Inferior parietal cortex (tissue), 1 donor: Measurements from ENCODE around the gene SLC35E3.
"Not testable (repeated sequence)": the region's sequence is repeated elsewhere in the genome, so short reads cannot be mapped to it uniquely, and the experiment has no call there.

Experiments used
- DNase-seq: peaks from one replicate; pipeline ENCODE4 v3.0.0-alpha.2; 2016; ENCODE audit errors: extremely low spot score

SLC35E3 gene

DNA sequence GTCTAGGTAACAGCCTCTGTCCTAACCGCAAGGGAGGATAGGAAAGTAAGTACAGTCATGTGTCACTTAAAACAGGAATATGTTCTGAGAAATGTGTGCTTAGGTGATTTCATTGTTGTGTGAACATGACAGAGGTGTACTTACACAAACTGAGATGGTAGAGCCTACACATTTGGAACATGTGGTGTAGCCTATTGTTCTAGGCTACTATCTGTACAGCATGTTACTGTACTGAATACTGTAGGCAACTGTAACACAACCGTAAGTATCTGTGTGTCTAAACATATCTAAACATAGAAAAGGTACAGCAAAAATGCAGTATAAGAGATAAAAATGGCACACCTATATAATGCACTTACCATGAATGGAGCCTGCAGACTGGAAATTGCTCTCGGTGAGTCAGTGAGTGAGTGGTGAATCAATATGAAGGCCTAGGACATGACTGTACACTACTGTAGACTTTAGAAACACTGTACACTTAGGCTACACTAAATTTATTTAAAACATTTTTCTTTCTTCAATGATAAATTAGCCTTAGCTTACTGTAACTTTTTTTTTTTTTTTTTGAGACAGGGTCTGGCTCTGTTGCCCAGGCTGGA is 48.8 kb downstream of the SLC35E3 start:
- DNase-seq = no peak

DNA sequence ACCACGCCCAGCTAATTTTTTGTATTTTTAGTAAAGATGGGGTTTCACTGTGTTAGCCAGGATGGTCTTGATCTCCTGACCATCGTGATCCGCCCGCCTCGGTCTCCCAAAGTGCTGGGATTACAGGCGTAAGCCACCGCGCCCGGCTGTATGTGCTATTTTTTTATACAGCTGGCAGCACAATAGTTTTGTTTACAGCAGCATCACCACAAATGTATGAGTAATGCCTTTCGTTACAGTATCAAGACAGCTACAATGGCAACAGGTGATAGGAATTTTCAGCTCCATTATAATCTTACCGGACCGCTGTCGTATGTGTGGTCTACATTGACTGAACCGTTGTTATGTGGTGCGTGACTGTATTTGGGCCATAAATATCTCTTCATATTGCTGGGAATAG is 50.4 kb downstream of the SLC35E3 start:
- DNase-seq = no peak

DNA sequence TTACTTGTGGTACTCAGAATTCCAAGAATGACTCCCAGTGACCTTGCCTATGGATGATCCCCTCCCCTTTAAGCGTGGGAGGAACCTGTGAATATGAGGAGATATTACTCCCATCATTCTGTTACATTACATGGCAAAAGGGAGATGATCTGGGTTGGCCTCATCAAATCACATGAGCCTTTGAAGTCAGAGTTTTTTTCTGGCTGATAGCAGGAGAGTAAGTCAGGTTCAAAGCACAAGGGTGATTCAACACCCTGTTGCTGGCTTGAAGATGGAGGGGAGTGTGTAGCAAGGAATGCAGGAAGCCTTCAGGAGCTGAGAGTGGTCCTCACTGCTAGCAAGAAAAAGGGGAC is 52.9 kb downstream of the SLC35E3 start:
- DNase-seq = no peak

DNA sequence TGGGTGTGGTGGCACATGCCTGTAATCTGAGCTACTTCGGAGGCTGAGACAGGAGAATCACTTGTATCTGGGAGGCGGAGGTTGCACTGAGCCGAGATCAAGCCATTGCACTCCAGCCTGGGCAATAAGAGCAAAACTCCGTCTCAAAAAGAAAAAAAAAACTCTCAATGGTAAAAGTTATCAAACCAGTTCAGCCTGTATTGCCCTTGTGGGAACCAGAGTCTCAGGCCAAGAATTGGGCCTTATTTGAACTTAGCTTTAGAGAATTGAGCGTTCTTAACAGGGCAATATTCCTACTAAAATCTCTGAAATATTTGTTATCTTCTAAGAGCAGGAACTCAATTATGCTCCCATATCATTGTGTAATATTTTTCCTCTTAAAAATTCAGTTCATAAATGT is 54.3 kb downstream of the SLC35E3 start:
- no peak for DNase-seq

DNA sequence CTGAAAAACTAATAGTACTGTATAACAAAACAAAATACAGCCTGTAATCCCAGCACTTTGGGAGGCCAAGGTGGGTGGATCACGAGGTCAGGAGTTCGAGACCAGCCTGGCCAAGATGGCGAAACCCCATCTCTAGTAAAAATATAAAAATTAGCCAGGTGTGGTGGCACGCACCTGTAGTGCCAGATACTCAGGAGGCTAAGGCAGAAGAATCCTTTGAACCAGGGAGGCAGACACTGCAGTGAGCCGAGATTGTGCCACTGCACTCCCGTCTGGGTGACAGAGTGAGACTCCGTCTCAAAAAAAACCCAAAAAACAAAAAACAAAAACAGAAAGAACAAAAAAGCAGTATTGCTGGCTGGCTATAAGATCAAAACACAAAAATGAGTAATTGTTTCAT is 55.1 kb downstream of the SLC35E3 start:
- DNase-seq = not testable (repeated sequence)

DNA sequence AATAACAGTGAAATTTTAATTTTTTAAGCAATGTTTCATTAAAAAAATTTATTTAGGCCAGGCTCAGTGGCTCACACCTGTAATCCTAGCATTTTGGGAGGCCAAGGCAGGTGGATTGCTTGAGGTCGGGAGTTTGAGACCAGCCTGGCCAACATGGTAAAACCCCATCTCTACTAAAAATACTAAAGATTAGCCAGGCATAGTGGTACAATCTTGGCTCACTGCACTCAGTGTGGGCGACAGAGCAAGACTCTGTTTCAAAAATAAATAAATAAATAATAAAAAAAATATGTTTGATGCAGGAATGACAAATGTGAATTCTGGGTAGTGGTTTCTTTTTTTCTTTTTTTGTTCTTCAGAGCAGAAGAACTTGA is 56.4 kb downstream of the SLC35E3 start:
- not testable (repeated sequence) for DNase-seq

DNA sequence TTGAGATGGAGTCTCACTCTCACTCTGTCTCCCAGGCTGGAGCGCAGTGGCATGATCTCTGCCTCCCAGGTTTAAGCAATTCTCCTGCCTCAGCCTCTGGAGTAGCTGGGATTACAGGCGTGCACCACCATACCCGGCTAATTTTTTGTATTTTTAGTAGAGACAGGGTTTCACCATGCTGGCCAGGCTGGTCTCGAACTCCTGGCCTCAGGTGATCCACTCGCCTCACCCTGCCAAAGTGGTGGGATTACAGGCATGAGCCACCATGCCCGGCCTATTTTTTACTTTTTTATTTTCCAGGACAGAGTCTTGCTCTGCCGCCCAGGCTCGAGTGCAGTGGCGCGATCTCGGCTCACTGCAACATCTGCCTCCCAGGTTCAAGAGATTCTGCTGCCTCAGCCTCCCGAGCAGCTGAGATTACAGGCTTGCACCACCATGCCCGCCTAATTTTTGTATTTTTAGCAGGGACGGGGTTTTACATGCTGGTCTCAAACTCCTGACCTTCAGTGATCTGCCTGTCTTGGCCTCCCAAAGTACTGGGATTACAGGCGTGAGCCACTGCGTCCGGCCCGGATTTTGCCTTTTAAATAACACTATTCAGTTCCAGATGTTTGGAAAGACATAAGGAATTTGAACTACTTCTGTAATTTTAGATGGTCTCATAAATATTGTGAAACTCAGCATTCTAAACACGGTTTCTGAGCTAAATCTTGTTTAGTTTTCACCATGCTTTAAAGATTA is 57.1 kb downstream of the SLC35E3 start:
- not testable (repeated sequence) for DNase-seq

DNA sequence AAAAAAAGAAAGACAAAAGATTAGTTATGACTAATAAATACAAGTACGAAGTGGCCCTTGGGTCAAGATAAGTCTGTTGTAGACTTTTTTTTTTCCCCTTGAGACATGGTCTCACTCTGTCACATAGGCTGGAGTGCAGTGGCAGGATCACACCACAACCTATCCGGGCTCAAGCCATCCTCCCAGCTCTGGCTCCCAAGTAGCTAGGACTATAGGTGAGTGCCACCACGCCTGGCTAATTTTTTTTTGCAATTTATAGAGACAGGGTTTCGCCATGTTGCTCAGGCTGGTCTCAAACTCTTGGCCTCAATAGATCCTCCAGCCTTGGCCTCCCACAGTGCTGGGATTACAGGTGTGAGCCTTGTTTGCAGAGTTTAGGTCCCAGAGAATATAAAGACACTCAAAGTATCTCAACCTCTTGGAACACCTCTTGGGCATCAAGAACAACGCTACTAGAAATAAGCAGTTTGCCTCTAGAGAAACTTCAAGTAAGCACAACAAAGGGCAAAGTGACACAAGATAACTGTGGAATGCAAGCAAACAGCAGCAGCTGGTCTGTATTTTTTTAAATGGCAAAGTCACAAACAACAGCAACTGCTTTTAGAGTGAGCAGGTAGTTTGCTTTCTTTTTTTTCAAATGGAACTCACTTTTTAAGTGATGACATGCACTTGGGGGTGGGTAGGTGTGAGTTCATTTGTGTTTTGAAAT is 58.1 kb downstream of the SLC35E3 start:
- no peak for DNase-seq

DNA sequence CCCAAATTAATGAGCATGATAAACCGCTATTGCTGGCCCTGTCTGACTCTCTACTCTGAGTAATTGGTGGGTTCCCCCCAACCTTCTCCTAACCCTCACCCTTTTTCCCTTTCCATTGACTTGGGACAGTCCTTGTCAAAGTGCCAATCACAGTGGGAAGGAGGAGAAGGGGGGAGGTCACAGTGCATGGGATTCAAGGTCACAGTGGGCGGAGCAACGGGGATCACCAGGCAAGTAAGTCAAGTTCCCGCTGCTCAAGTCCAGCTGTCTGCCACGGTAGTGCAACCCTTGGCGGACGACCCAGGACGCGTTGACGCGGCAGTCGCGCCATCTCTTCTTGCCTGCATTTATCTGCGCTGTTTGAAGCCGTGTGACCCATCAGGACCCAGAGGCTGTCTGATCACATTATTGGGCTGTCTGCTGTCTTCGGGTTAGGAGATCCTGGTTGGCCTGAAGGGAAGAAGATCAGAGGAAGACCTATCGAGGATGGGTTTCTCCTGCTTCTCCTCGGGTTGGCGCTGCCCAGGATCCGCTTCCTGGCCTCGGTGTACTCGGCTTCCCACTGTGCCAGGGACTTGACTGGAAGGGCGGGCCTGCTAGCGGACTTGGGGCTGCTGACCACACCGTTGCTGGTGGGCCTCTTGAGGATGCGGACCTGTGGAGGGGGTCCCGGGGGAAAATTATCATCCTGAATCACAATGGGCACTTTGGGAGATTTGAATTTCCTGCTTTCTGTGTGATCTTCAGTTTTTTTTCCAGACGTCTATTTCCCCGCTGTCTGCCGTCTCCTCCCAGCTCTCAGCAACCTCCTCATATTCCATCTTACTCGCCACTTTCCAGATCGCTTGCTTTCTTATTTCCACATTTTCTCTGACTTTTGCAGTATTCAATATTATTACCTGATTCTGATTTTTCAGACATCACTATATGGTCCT is 58.9 kb downstream of the SLC35E3 start:
- no peak for DNase-seq

DNA sequence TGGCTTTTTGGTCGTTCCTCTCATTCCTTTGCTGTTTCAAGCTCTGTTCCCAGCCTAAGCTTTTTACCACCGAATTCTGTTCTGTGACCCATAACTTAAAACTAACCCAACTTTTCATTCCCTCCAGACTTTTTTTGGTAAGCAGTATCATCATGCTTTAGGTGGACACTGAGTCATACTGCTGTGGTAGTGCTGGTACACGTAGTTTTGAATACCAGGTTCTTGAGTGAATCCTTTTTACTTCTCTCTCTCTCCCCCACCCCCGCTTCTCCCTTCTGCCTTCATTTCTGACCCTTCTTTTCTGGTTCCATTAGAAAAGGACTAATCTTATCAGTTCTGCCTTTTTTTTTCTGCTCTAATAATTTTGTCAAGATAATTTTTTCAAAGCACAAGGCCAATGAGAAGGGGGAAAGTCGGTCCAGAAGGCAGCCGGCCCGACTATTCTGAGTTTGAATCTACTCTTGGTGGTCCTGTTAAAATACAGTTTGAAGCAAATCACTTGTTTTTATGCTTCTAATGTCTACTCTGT is 59.7 kb downstream of the SLC35E3 start:
- DNase-seq = no peak

DNA sequence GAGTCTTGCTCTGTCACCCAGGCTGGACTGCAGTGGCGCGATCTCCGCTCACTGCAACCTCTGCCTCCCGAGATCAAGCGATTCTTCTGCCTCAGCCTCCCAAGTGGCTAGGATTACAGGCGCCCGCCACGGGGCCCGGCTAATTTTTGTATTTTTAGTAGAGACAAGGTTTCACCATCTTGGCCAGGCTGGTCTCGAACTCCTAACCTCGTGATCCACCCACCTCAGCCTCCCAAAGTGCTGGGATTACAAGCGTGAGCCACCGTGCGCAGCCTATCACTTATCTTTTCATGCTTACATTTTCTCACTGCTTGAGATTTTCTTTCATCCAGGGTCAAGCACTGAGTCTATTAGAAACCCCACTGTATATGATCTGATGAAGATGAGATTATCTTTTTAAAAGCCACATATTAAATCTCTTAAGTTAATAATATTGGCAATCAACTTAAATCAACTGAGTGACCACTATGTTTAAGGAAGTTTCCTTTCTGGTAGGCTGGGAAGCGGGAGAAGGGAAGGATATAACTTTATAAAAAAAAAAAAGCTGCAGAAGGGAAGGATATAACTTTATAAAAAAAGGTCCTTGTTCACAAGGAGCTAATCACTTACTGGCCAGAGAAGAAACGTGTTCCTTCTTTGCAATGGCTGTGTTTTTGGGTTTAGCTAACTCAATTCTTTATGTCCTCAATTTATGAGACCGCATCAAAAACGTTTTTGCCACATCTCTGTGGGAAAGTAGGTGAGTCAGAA is 60.7 kb downstream of the SLC35E3 start:
- no peak for DNase-seq

DNA sequence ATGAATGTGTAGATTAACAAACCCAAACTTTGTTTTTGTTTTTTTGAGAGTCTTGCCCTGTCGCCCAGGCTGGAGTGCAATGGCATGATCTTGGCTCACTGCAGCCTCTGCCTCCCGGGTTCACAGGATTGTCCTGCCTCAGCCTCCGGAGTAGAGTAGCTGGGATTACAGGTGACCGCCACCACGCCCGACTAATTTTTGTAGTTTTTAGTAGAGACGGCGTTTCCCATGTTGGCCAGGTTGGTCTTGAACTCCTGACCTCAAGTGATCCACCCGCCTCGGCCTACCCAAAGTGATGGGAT is 61.2 kb downstream of the SLC35E3 start:
- DNase-seq = not testable (repeated sequence)

DNA sequence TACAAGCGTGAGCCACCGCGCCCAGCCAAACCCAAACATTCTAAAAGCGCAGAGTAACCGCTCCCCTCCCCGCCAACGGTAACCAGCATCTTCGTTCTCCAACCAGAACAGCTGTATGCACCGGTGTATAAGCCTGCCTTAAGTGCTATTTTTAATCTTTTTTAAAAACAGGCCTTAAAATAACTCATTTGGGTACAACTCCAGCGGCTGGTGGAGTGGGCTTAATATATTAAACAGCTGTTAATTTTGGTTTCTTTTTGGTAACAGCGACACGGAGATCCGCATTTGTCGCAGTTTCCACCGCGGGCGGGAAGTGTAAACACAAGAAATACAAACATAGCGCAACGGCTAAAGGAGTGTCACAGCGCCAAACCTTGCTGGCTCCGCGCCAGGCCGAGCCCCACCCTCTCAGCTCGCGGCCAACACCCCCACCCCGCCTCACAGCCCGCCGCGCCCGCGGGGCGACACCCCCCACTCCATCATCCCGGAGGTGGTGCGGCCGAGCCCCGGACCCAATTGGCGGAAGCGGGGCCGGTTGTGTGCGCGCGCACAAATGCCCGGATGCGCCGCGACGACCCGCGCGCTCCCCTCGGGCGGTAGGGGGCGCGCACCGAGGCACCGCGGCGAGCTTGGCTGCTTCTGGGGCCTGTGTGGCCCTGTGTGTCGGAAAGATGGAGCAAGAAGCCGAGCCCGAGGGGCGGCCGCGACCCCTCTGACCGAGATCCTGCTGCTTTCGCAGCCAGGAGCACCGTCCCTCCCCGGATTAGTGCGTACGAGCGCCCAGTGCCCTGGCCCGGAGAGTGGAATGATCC is 61.8 kb downstream of the SLC35E3 start, which contains the start of gene MDM2:
TSS of gene MDM2 (plus strand) at position 602 of the 812 bp plus-strand sequence. CDS start 301 bp downstream, outside the sequence.
- peak; percentile 90 for DNase-seq

DNA sequence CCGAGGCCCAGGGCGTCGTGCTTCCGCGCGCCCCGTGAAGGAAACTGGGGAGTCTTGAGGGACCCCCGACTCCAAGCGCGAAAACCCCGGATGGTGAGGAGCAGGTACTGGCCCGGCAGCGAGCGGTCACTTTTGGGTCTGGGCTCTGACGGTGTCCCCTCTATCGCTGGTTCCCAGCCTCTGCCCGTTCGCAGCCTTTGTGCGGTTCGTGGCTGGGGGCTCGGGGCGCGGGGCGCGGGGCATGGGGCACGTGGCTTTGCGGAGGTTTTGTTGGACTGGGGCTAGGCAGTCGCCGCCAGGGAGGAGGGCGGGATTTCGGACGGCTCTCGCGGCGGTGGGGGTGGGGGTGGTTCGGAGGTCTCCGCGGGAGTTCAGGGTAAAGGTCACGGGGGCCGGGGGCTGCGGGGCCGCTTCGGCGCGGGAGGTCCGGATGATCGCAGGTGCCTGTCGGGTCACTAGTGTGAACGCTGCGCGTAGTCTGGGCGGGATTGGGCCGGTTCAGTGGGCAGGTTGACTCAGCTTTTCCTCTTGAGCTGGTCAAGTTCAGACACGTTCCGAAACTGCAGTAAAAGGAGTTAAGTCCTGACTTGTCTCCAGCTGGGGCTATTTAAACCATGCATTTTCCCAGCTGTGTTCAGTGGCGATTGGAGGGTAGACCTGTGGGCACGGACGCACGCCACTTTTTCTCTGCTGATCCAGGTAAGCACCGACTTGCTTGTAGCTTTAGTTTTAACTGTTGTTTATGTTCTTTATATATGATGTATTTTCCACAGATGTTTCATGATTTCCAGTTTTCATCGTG is 62.6 kb downstream of the SLC35E3 start:
- DNase-seq = peak; percentile 61

DNA sequence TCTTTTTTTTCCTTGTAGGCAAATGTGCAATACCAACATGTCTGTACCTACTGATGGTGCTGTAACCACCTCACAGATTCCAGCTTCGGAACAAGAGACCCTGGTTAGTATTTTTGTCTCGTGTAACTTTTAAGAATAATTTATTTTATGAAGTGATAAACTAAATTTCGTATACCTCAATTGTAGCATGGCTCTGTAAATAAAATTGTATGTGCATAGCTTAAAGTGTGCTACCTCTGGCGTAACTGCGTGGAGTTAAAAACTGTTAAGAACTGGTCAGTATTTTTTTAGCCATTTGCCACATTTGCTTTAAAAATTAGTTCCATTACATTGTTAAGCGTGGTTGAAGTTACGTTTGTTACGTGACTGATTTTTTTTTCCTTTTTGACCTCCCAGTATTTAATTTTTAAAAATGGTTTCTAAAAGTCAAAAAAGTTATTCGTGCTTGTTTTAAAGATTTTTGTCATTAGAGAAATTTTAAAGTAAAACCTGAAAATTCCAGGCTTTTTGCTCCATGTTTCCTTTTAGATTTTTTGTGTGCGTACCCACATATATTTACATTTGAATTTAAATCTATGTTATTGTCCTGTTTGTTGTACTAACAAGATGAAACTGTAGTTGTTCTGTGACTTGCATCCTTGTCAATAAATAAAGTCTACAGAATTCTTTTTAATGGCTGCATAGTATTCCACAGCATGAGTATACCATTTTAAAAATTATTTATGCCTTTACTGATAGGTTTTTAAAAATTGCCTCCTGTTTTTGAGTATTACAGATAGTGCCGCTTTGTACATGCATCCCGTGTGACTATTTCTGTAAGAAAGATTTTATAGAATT is 63.4 kb downstream of the SLC35E3 start:
- DNase-seq = no peak

DNA sequence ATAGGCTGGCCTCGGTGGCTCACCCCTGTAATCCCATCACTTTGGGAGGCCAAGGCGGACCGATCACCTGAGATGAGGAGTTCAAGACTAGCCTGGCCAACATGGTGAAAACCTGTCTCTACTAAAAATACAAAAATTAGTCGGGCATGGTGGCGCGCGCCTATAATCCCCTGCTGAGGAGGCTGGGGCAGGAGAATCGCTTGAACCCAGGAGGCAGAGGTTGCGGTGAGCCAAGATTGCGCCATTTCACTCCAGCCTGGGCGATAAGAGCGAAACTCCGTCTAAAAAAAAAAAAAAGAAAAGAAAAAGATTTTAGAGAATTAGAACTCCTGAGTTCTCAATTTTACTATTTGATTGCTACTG is 64.0 kb downstream of the SLC35E3 start:
- not testable (repeated sequence) for DNase-seq

DNA sequence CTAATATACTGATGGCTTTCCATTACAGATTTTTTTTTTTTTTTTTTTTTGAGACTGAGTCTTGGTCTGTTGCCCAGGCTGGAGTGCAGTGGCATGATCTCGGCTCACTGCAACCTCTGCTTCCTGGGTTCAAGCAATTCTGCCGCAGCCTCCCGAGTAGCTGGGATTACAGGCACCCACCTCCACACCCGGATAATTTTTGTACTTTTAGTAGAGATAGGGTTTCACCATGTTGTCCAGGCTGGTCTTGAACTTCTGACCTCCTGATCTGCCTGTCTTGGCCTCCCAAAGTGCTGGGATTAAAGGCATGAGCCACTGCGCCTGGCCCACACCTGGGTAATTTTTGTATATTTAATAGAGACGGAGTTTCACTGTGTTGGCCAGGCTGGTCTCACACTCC is 65.6 kb downstream of the SLC35E3 start:
- DNase-seq = not testable (repeated sequence)

DNA sequence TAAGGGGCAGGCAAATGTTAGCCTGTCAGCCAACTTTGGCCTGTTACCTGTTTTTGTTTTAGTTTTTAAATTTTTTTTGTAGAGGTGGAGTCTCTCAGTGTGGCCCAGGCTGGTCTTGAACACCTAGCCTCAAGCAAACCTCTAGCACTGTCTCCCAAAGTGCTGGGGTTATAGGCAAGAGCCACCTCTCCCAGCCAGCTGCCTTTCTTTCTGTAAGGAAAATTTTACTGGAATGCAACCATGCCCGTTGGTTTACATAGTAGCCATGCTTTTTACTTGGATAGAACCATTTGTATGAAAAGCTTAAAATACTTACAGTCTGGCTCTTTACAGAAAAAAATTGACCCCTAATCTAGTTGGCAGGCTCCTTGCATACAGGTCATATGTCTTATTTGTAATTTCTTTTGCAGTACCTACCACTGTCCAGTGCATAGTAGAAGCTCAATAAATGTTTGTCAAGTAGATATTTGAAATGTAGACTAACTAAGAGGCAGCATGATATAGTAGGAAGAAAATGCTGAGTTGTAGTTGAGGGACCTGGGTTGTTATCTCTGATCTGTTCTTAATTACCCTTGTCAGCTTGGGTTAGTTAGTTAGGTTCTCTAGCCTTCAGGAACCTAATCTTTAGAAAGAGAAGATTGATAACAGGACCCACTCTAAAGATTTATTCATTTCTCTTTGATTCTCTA is 66.7 kb downstream of the SLC35E3 start:
- no peak for DNase-seq
